ENCODE data around the gene GUCD1.

GRCh38 chr22:24494528-24495364 lies 60.2 kb downstream of the GUCD1 start, which contains the start of gene UPB1:
- TF ChIP-seq CTCF (IDR thresholded peaks at IDR 0.05; ENCODE audit: low read depth, low read length) (no peak), MAX (IDR thresholded peaks at IDR 0.05; ENCODE audit: low read depth, low read length) (no peak), POLR2A (IDR thresholded peaks at IDR 0.05; ENCODE audit: extremely low read depth, insufficient read length) (no peak)

Data from NB4 (cell line).